Uterus (tissue), 2 donors: Measurements from ENCODE around the gene LRRN1.

ENCODE experiments used
- POLR2A ChIP-seq, 2 donors: fragments of 450-650 bp; IDR thresholded peaks; one replicate each; pipeline ENCODE4 v1.6.1; 2016; ENCODE audit warnings: antibody characterized with exemption in 2 of 2, mild to moderate bottlenecking in 1 of 2, moderate library complexity in 1 of 2
- TF ChIP-seq, protein P1 (sequence below), 4 experiments: fragments of 200-600 bp in 2 of 4; fragments of 450-650 bp in 2 of 4; sonication (generic) in 2 of 4; IDR thresholded peaks; one replicate each; pipeline ENCODE4 v1.5.1; 2016 to 2019; ENCODE audit warnings: antibody characterized with exemption in 4 of 4, mild to moderate bottlenecking in 2 of 4, moderate library complexity in 1 of 4

DNA sequence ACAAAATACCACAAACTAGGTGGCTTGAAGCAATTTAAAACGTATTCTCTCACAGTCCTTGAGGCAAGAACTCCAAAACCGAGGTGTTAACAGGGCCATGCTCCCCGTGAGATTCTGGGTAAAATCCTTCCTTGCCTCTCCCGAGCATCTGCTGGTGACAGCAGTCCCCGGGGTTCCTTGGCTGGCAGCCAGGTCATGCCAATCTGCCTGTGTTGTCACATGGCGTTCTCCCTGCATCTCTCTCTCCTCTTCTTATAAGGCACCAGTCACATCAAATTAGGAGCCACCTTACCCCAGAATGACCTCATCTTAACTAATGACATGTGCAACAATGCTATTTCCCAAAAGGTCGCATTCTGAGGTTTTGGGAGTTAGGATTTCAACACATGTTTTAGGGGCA is 26.3 kb upstream of the LRRN1 start:
- TF ChIP-seq POLR2A (IDR thresholded peaks at IDR 0.05), result no peak
- TF ChIP-seq, protein P1, sequence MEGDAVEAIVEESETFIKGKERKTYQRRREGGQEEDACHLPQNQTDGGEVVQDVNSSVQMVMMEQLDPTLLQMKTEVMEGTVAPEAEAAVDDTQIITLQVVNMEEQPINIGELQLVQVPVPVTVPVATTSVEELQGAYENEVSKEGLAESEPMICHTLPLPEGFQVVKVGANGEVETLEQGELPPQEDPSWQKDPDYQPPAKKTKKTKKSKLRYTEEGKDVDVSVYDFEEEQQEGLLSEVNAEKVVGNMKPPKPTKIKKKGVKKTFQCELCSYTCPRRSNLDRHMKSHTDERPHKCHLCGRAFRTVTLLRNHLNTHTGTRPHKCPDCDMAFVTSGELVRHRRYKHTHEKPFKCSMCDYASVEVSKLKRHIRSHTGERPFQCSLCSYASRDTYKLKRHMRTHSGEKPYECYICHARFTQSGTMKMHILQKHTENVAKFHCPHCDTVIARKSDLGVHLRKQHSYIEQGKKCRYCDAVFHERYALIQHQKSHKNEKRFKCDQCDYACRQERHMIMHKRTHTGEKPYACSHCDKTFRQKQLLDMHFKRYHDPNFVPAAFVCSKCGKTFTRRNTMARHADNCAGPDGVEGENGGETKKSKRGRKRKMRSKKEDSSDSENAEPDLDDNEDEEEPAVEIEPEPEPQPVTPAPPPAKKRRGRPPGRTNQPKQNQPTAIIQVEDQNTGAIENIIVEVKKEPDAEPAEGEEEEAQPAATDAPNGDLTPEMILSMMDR (IDR thresholded peaks at IDR 0.05), result no peak
